ENCODE results near the gene METAP1D.
"Not testable (repeated sequence)": the region's sequence is repeated elsewhere in the genome, so short reads cannot be mapped to it uniquely, and the experiment has no call there.

METAP1D gene

DNA sequence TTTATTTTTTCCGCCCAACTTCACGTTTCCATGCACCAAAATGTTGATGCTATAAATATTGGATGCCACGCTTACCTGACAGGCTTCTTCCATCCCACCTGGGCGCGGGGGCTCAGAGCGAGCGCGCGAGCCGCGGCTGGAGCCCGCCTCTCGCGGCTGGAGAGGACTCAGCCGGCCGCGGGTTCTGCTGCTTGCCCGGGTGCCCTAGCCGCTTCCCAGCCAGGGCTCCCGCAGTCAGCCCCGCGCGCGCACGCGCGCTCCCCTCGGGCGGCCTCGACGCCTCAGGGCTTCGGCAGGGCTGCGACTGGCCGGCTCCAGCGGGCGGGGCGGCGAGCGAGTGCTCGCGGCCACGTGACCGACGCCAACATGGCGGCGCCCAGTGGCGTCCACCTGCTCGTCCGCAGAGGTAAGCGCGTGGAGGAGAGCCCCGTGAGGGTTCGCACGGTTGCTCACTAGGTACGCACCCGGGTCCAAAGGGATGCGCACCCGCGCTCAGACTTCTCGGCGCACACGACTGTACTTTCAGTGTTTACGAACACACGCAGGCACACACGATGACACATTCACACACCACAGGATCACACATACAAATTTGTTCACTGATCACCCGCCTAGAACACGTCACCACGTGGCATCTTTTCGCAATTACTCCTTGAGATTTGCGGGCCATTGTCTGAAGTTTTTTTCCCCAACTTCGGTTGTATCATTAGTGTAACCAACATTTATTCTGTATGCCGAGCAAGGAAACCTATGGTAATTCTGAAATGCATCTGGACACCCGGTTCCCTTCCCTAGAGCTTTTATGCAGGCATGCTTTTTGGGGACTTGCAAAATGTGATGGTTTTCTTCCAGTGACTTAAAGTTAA, at the start of gene METAP1D:
TSS of gene METAP1D (plus strand) at position 350 of the 866 bp plus-strand sequence. CDS start at position 367, 17 bp downstream.
- peak; percentile 75 to 85 for DNase-seq (ENCODE audit: low read depth in 2 of 2)

- DNase-seq (ENCODE audit: low read depth in 2 of 2): no peak
Observed at GRCh38 chr2:171952276-171952675, 47.5 kb upstream of the METAP1D start.

DNA sequence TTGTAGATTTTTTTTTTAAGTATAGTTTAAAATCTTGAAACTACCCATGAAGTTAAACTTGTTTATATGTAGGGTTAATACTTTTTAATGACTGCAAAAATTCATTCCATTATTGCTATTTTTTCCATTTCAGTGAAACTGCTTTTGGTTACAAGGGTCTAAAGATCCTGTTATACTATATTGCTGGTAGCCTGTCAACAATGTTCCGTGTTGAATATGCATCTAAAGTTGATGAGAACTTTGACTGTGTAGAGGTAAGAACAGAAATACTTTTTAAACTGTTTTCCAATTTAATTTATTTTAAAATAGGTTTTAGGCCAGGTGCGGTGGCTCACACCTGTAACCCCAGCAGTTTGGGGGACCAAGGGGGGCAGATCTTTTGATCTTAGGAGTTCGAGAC, 47.0 kb upstream of the METAP1D start:
- DNase-seq (ENCODE audit: low read depth in 2 of 2): no peak

DNA sequence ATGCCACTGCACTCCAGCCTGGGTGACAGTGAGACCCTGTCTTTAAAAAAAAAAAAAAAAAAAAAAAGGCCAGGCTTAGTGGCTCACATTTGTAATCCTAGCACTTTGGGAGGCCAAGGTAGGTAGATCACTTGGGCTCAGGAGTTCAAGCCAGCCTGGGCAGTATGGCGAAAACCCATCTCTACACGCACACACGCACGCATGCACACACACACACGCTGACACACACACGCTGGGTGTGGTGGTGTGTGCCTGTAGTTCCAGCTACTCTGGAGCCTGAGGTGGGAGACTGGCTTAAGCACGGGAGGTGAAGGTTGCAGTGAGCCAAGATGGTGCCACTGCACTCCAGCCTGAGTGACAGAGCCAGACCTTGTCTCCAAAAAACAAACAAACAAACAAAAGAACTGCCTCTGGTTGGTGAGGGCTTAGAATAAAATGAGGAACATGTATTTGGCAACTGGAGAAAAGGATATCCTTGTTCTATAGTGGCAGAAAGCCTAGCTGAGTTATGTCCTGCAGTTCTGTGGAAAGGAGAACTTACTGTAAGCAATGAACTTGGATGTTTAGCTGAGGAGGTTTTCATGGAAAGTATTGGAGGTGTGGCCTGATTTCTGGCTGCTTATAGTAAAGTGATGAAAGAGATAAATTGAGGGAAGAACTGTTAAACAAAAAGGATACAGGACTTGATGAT, 43.5 kb upstream of the METAP1D start:
- DNase-seq (ENCODE audit: low read depth in 2 of 2): no peak

- no peak for DNase-seq (ENCODE audit: low read depth in 2 of 2)
Observed at GRCh38 chr2:171957061-171957460, 42.7 kb upstream of the METAP1D start.

GRCh38 chr2:171958475-171958874, 41.3 kb upstream of the METAP1D start:
- DNase-seq (ENCODE audit: low read depth in 2 of 2): no peak

DNA sequence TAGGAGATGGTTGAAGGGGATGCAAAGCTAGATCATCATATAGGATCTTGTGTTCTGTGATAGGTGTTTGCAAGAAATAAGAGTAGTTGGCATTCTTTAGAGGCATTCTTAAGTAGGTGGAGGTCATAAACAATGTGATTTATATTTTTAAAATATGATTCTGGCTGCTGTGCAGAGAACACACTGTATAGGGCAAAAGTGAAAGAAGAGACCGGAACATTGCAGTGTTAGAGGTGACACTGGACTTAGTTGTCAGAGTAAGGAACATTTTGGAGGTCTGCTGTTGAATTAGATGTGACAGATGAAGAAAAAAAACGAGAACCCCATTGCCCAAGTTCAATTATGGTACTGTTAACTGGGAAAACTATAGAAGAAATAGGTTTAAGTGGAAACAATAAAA, 39.8 kb upstream of the METAP1D start:
- no peak for DNase-seq (ENCODE audit: low read depth in 2 of 2)

DNA sequence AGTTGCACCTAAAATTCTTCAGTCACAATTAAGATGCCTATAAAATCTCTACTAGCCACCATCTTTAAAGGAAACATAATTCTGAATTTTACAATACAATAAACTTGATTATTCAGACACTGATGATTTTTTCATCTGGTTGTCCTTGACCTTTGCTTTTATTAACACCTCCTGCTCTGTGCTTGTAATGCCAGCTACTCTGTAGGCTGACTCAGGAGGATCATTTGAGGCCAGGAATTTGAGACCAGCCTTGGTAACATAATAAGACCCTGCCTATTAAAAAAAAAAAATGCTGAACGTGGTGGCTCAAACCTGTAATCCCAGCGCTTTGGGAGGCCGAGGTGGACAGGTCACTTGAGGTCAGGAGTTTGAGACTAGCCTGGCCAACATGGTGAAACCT, 39.2 kb upstream of the METAP1D start:
- DNase-seq (ENCODE audit: low read depth in 2 of 2): no peak

GRCh38 chr2:171963198-171963597, 36.6 kb upstream of the METAP1D start:
- no peak for DNase-seq (ENCODE audit: low read depth in 2 of 2)

GRCh38 chr2:171964308-171964707, 35.4 kb upstream of the METAP1D start:
- no peak for DNase-seq (ENCODE audit: low read depth in 2 of 2)

DNA sequence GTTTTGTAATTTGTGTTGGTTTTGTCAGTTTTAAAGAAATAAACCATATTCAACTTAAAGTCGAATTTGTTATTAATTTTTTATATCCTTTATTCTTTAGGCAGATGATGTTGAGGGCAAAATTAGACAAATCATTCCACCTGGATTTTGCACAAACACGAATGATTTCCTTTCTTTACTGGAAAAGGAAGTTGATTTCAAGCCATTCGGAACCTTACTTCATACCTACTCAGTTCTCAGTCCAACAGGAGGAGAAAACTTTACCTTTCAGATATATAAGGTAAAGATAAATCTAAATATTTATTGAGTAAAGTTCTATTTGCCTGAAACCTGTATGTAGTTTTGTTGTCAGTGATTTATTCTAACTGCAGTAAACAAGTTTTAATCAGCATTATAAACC, 34.5 kb upstream of the METAP1D start:
- DNase-seq (ENCODE audit: low read depth in 2 of 2): no peak

- no peak for DNase-seq (ENCODE audit: low read depth in 2 of 2)
Observed at GRCh38 chr2:171965661-171966060, 34.1 kb upstream of the METAP1D start.

DNA sequence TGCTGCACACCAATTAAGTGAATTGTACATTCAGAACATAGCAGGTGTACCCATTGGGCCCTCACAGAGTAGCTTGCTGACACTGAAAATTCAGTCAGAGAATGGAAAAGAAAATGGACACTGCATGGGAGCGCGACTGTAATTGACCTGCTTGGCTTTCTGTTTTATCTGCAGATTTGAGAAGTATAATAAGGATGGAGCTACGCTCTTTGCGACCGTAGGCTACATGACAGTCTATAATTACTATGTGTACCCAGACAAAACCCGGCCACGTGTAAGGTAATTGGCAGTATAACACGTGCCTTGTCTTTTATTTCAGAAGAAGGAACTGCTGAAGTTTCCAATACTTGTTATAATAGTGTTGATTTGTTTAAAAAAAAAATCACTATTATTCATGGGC, 33.5 kb upstream of the METAP1D start:
- no peak for DNase-seq (ENCODE audit: low read depth in 2 of 2)

DNA sequence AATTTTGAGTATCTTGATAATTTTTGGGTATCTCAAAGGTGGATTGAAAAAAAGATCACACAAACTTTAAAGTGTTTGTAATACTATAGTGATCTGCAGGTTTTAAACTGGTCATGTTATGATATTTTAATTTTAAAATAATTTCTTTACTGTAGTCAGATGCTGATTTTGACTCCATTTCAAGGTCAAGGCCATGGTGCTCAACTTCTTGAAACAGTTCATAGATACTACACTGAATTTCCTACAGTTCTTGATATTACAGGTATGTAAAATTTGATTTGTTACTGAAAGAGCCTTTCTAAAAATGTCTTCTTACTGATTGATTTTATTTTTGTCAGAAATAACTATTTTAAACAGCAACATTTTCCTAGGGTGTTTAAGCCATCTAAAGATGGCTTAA, 33.1 kb upstream of the METAP1D start:
- DNase-seq (ENCODE audit: low read depth in 2 of 2): no peak

- no peak for DNase-seq (ENCODE audit: low read depth in 2 of 2)
Observed at GRCh38 chr2:171968509-171968908, 31.2 kb upstream of the METAP1D start.

- DNase-seq (ENCODE audit: low read depth in 2 of 2): no peak
Observed at GRCh38 chr2:171972329-171972982, 27.3 kb upstream of the METAP1D start.

GRCh38 chr2:171979103-171979502, 20.6 kb upstream of the METAP1D start:
- no peak for DNase-seq (ENCODE audit: low read depth in 2 of 2)

DNA sequence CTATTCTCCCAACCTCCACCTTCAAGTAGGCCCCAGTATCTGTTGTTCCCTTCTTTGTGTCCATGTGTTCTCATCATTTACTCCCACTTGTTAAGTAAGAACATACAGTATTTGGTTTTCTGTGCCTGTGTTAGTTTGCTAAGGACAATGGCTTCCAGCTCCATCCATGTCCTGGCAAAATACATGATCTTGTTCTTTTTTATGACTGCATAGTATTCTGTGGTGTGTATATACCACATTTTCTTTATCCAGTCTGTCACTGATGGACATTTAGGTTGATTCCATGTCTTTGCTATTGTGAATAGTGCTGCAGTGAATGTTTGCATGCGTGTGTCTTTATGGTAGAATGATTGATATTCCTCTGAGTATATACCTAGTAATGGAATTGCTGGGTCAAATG, 15.8 kb upstream of the METAP1D start:
- not testable (repeated sequence) for DNase-seq (ENCODE audit: low read depth in 2 of 2)

DNA sequence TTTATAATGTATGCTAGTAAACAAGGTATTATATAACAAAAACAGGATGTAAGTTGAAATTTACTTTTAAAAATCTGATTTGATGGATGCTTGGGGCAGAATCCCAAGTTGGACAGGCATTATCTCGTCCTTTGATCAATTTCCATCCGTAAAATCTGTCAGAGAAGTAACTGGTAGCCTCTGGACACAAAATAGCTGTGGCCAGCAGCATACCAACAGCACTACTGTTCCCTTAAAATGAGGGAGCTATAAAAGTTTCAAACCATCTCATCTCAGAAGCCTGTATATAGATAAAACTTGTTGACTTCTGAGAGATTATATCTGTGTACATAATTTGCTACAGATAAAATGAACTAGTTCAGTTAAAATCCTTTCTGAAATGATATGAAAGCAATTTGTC, 14.7 kb upstream of the METAP1D start:
- DNase-seq (ENCODE audit: low read depth in 2 of 2): no peak

DNA sequence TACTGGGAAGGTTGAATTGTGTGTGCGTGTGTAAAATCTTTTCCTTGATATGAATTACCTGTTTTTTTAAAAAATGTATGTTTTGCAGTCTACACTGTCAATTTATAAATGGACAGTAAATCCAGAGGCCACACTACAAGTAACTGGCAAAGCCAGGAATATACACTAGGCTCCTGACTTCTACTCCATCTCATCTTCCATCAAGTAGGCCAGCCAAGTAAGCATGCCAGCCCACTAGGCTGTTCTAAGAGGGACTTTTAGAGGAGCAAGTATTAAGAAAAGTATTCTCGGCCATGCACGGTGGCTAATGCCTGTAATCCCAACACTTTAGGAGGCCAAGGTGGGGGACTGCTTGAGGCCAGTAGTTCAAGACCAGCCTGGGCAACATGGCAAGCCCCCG, 13.0 kb upstream of the METAP1D start:
- no peak for DNase-seq (ENCODE audit: low read depth in 2 of 2)

- DNase-seq (ENCODE audit: low read depth in 2 of 2): no peak
Observed at GRCh38 chr2:171991027-171991426, 8.7 kb upstream of the METAP1D start.

DNA sequence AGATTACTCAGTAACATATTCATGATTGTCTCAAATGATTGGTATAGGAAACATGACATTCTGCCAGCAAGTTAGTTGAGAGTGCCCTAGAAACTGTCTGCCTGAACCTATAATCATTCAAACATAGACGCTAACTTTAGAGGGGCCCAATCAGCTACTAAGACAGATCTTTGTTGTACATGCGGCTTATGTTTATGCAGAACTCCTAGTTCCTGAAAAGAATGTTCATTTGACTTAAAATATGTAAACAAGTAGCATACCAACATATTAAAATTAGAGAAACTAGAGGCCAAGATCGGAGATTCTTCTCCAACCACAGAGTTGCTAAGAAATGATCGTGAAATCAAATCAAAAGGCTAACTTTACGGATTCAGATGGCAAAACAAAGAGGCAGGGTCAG, 4.2 kb upstream of the METAP1D start:
- DNase-seq (ENCODE audit: low read depth in 2 of 2): no peak

GRCh38 chr2:171996021-171996420, 3.7 kb upstream of the METAP1D start:
- DNase-seq (ENCODE audit: low read depth in 2 of 2): no peak

Measured in stimulated activated CD4-positive, alpha-beta T cell treated with anti-CD3 and anti-CD28 coated beads, Interleukin-1b, Interleukin-23, amount 100 ng/mL, for 4 hours (primary cell).